GM21619 (cell line): ENCODE data around the gene RAD51B.

Source experiments
- ATAC-seq: cut with Tn5 transposase; IDR thresholded peaks from one replicate; pipeline ENCODE4 v1.9.1; 2021; ENCODE audit not compliant: unreplicated experiment

The RAD51B gene

DNA sequence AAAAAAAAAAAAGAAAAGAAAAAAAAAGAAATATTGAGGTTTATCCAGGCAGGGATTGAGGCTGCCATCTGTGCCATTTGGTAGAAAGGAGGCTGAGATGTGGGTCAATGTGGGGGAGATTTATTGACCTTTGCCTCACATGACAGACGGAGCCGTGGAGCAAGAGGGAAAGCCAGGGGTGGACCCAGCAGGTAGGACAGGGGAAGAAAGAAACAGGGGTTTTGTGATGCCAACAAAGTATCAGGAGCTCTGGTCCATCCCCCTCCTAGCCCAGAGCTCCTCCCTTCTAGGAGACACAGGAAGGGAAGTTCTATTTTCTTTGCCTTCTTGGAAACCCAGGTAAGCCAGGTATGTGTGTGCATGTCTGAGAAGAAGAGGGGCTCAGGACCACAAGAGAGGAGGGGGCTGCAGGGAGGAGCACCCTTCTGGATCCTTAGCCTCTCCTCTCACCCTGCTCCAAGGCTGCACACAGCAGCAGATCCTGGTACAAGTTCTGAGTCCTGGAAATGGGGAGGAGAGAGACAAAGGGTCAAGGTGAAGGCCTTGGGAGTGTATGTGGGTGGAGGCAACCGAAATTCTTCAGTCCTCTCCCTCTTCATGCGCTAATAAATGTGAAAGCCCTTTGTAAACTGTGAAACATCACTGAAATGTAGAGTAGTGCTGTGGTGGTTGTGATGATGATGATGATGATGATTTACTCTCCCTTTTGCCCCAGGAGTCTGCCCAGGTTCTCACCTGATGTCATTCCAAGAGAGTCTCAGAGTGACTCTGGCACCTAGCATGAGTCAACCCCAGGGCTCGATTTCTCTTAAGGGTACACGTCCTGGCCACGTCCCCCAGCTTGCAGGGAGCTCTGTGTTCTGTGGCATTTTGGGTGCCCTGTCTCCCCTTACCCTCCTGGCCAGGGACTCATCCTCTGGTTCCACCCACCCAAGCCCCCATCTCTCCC is 947.0 kb downstream of the RAD51B start:
- no peak for ATAC-seq

GRCh38 chr14:68767248-68767645 is 947.7 kb downstream of the RAD51B start:
- no peak for ATAC-seq

- no peak for ATAC-seq
These were observed 948.7 kb downstream of the RAD51B start for GRCh38 chr14:68768316-68768715.

- no peak for ATAC-seq
These were observed 950.5 kb downstream of the RAD51B start for GRCh38 chr14:68770051-68770450.

DNA sequence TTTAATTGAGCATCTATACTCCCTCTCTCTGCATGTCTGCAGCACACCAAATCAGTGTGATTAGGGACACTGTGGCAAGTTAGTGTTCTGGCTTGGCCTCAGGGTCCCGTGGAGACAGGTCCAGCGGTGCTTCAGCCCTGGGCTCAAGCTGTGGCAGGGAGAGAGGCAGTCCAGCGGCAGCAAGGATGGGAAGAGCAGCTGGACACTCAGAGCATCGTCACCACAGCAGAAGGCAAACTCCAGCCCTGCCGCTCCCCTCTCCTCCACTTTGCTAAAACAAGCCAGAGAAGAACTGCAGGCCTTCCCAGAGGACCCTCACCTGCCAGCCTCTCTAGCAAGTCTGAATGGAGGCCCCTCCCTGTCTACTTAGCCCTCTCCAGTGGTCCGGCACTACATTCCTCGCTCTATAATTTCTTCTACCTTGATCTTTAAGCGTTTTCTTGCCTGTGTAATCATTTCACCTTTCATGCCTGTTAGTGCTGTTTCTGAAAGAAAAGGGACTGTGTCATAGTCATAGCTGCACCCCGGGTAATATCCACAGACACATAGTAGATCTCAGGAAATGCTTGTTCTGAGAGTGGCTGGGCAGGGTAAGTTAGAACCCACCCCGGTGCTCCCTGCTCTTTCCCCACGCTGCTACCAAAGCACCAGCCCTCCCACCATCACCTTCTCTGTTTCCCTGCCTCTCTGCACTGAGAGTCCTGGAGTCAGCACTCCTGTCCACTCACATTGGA is 951.1 kb downstream of the RAD51B start:
- no peak for ATAC-seq

- ATAC-seq: no peak
These were observed 952.1 kb downstream of the RAD51B start for GRCh38 chr14:68771631-68772030.

- no peak for ATAC-seq
These were observed 953.3 kb downstream of the RAD51B start for GRCh38 chr14:68772761-68773381.

- no peak for ATAC-seq
These were observed 955.4 kb downstream of the RAD51B start for GRCh38 chr14:68774771-68775613.

DNA sequence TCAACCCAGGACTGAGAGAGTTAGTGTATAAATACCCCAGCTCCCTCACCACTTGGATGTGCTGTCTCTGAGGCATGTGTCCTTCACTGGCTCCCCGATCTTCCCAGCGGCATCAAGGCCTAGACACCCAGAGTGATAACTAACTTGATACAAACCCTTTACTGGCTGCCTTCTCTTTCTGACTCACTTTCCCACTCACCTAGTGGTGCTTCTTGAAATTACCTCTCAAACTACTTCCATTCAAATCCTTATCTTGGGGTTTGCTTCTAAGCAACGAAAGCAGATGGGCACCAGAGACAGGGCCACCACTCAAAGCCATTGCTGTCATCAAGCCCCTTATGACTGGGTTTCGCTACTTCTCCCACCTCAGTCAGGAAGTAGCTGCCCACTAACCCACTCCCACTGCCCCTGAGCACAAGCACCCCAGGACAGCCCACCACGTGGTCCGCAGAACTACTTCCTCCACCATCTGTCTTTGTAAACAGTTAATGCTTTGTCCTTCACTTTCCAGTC is 956.1 kb downstream of the RAD51B start:
- no peak for ATAC-seq

DNA sequence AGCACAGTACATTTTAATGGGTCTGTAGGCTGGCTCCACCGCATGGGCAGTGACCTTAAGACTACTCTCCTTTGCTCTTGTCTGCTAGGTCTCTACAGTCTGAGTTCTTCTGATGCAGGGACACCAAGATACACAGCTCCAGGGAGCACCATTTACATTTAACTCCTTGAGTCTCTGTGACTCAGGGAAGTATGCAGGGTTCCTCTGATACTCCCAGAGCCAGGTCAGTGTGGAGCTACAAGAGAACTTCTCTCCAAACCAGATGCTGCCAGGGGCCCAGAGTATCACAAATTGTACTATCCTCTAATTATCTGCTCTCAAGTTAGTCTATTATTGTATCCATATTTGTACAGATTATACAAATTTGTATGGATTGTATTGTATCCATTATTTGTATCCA is 958.1 kb downstream of the RAD51B start:
- no peak for ATAC-seq
